Thyroid gland (tissue), 4 donors: ENCODE measurements around the gene LCAT. TPM values are rescaled to one million over a fixed set of nuclear protein-coding genes. Genes with fewer than 3 reads are reported as not detected.

Experiments
- DNase-seq, 2 donors: peaks; one replicate each; pipeline ENCODE4 v3.0.0-alpha.2; 2019
- H3K27ac ChIP-seq, 3 donors: fragments of 200-600 bp; sonication (generic); 1 replicate in 2 of 3; 2 replicates in 1 of 3; pipeline ENCODE4 v1.5.1; 2016 to 2019; ENCODE audit warnings: mild to moderate bottlenecking in 1 of 3, moderate library complexity in 1 of 3
- H3K27me3 ChIP-seq: fragments of 200-600 bp; sonication (generic); one replicate; pipeline ENCODE4 v1.5.1; 2019
- H3K36me3 ChIP-seq, 2 donors: fragments of 200-600 bp; sonication (generic); one replicate each; pipeline ENCODE4 v1.5.1; 2016 to 2019
- H3K4me1 ChIP-seq, 2 donors: fragments of 200-600 bp; sonication (generic); one replicate each; pipeline ENCODE4 v1.5.1; 2017 to 2019
- H3K4me3 ChIP-seq, 3 donors: fragments of 200-600 bp; sonication (generic); replicated peaks in 1 of 3; 1 replicate in 2 of 3; 2 replicates in 1 of 3; pipeline ENCODE4 v1.5.1; 2016; ENCODE audit warnings: mild to moderate bottlenecking in 1 of 3
- H3K9me3 ChIP-seq: fragments of 200-600 bp; sonication (generic); one replicate; pipeline ENCODE4 v1.5.1; 2017
- POLR2A ChIP-seq, 2 donors: fragments of 450-650 bp; IDR thresholded peaks; one replicate each; pipeline ENCODE4 v1.6.1; 2017; ENCODE audit warnings: antibody characterized with exemption in 2 of 2, mild to moderate bottlenecking in 2 of 2, moderate library complexity in 1 of 2
- WGBS, 2 donors: methylation state at CpG; one replicate each; pipeline ENCODE4 v1.1.5; 2017; 5-methylcytosine and 5-hydroxymethylcytosine counted together
- intact Hi-C: fragments of 100-400 bp; cut with DNase I; formaldehyde crosslinking; loops from one replicate; pipeline ENCODE4 v1.15.1; 2023
- total RNA-seq, 4 donors: library from RNA; depleted of rRNA; stranded (reverse); fragments of >200 nt; gene quantifications; one replicate each; pipeline ENCODE4 v1.2.3, GENCODE V29; 2016
- TF ChIP-seq, protein P1 (sequence below), 6 experiments: fragments of 200-600 bp in 3 of 6; fragments of 450-650 bp in 3 of 6; sonication (generic) in 3 of 6; IDR thresholded peaks; one replicate each; pipeline ENCODE4 v1.5.1; 2016 to 2019; ENCODE audit warnings: antibody characterized with exemption in 6 of 6, mild to moderate bottlenecking in 2 of 6, inconsistent platforms in 1 of 6, moderate library complexity in 1 of 6

LCAT gene
- total RNA-seq, 4 donors from 2014 or later, result 9.9 to 16.4 (median 13.4) TPM

DNA sequence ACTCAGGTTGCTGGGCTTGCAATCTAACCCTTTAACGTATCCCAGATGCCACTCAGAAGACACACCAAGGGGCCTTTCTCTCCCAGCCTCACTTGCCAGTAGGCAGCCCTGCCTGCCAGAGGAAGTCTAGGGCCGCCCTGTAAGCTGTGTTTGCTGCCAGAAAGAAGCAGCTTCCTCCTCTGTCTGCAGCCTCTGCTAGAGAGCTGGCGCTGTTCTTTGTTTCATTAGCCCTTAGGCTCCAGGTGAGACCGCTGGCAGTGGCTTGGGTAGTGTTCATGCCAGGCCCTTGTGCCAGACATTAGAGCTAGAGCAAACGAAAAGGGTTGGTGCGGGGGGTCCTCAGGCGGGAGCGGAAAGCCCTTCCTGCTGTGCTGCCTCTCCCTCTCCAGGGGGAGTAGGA lies 21.2 kb downstream of the LCAT start:
- H3K4me1 ChIP-seq, result peaks cover 28 to 72% of the 10 kb centered on the region in 2 donors
- H3K9me3 ChIP-seq, result no peaks in the 10 kb centered on the region
- peaks cover 4% of the 10 kb centered on the region in 2 donors for H3K36me3 ChIP-seq
- intact Hi-C loops, result no loop called here
- peak in 1 of 2 donors; percentile 35 for DNase-seq
- 75 to 77% methylated on average over 8 of the region's 8 CpGs for WGBS, 2 donors
- peak overlapping the region in 2 of 3 donors; percentile 52 to 65 for H3K27ac ChIP-seq
- no peaks in the 10 kb centered on the region for H3K27me3 ChIP-seq
- TF ChIP-seq POLR2A (IDR thresholded peaks at IDR 0.05), result no peak
- TF ChIP-seq, protein P1, sequence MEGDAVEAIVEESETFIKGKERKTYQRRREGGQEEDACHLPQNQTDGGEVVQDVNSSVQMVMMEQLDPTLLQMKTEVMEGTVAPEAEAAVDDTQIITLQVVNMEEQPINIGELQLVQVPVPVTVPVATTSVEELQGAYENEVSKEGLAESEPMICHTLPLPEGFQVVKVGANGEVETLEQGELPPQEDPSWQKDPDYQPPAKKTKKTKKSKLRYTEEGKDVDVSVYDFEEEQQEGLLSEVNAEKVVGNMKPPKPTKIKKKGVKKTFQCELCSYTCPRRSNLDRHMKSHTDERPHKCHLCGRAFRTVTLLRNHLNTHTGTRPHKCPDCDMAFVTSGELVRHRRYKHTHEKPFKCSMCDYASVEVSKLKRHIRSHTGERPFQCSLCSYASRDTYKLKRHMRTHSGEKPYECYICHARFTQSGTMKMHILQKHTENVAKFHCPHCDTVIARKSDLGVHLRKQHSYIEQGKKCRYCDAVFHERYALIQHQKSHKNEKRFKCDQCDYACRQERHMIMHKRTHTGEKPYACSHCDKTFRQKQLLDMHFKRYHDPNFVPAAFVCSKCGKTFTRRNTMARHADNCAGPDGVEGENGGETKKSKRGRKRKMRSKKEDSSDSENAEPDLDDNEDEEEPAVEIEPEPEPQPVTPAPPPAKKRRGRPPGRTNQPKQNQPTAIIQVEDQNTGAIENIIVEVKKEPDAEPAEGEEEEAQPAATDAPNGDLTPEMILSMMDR (IDR thresholded peaks at IDR 0.05), result no peak
- no peak overlapping the region for H3K4me3 ChIP-seq

DNA sequence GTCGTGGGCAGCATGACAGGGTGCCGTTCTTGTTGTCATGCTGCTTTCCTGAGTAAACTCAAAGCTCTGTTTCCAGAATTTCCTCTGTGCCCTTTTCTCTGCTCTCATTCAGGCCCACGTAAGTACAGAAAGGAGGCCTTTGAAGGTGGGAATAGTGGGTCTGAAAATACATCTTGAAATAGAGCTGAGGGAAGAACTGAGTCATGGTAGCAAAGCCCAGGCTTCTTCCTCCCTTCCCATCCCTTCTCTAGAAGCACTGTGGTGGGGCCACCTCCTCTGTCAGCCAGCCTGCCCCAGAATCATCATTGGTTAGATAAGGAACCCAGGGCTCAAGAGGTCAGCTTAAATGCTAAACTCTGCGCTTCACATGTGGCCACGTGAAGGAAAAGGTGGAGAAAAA lies 21.7 kb downstream of the LCAT start:
- H3K27ac ChIP-seq, result peak overlapping the region in 2 of 3 donors; percentile 52 to 65

DNA sequence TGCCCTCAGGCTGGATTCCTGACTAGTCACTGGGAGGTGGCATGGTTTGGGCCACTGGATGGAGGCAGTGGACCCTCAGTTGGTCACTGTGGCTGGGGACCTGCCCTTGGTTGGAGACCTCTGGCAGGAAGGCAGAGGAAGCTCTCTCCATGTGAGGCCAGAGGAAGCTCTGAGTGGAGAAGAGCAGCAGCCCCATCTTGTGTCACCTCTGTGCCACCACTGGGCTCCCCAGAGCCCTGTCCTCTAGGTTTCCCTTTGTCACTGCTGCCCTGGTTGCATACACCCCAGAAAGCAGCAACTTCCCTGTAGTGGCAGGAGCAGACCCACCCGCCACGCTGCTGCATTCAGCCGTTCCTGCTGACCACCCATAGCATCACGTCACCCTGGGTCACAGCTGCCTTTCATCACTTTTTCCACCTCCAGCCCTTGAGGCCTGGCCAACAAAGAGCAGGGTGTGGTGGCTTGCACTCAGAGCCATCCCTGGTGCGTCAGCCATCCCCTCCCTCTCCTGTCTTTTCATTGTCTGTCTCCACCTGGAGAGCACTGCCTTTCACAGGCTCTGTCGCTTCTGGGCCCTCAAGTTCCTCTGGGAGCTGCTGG lies 24.2 kb downstream of the LCAT start:
- intact Hi-C loops, result no loop called here
- no peaks in the 10 kb centered on the region for H3K36me3 ChIP-seq
- WGBS, 2 donors, result 90% methylated on average over 6 of the region's 6 CpGs
- DNase-seq, result no peak
- no peak for TF ChIP-seq POLR2A (IDR thresholded peaks at IDR 0.05)
- TF ChIP-seq, protein P1 (IDR thresholded peaks at IDR 0.05), result no peak
- no peak overlapping the region for H3K4me3 ChIP-seq
- H3K27ac ChIP-seq, result peak overlapping the region in 2 of 3 donors; percentile 15 to 72
- H3K9me3 ChIP-seq, result no peaks in the 10 kb centered on the region
- peaks cover 44 to 81% of the 10 kb centered on the region in 2 donors for H3K4me1 ChIP-seq
- no peaks in the 10 kb centered on the region for H3K27me3 ChIP-seq

More for the DNA sequence above, 21.7 kb downstream of the LCAT start:
- WGBS, 2 donors, result 81 to 87% methylated on average over 5 of the region's 5 CpGs
- DNase-seq, result no peak
- Histone ChIP-seq H3K4me1 (peaks cover 33 to 77% of the 10 kb centered on the region in 2 donors), H3K27me3 (no peaks in the 10 kb centered on the region), H3K4me3 (no peak overlapping the region), H3K36me3 (no peaks in the 10 kb centered on the region), H3K9me3 (no peaks in the 10 kb centered on the region)
- no peak for TF ChIP-seq POLR2A (IDR thresholded peaks at IDR 0.05)
- TF ChIP-seq, protein P1 (IDR thresholded peaks at IDR 0.05), result no peak
- intact Hi-C loops, result no loop called here

DNA sequence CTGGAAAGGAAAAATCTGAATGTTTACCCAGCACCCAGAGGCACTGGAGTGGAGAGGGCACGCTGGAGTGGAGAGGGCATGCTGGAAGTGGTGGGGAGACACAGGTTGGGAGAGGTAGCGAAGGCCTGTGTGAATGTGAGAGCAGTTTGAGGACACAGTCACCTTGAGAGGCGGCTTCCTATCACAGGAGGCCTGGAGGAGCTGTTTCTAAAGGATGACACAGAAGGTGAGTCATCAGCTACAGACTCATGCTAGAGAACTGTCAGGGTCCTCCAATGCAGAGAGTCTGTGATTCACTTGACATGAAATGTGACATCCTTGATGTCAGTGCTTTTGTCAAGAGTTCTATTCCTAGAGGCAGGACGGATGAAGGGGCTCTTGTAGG lies 26.1 kb downstream of the LCAT start:
- peak overlapping the region; percentile 52 to 72 (median 67) for H3K27ac ChIP-seq
- intact Hi-C loops, result no loop called here
- TF ChIP-seq, protein P1 (IDR thresholded peaks at IDR 0.05), result no peak
- TF ChIP-seq POLR2A (IDR thresholded peaks at IDR 0.05), result no peak
- no peak overlapping the region for H3K4me3 ChIP-seq
- DNase-seq, result peak; percentile 77 to 78
- 31 to 55% methylated on average over 4 of the region's 4 CpGs for WGBS, 2 donors
- H3K9me3 ChIP-seq, result no peaks in the 10 kb centered on the region
- H3K27me3 ChIP-seq, result no peaks in the 10 kb centered on the region
- peaks cover 32 to 64% of the 10 kb centered on the region in 2 donors for H3K4me1 ChIP-seq
- H3K36me3 ChIP-seq, result no peaks in the 10 kb centered on the region

DNA sequence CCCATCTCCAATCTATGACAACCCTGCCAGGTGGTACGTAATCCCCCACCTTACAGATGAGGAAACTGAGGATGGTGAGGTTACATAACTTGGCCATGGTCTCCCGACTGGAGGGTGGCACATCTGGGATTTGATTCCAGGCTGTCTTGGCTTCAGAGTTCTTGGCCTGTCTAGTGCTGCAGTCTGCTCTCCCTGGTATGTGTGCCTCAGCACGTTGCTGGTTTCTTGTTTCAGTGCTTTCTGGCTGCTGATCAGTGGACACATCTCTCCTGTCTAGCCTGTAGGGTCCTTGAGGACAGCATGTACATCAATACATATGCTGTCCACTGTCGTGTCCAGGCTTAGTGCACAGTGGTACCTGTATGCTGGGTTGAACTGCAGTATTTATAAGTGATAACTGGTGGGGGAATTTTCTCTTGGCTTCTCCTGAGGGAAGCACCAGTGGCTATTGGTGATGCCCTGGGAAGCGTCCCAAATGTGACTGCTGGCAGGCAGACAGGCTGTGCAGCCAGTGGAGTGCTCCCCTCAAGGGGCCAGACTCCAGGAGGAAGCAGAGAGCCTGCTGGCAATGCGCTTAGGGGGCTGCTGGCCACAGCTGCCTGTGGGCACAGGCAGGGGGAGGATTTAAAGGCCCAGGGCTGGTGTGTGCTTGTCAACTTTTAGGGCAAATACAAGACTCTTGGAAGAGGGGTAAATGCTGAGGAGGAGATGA lies 26.6 kb downstream of the LCAT start:
- H3K9me3 ChIP-seq, result no peaks in the 10 kb centered on the region
- peak; percentile 92 to 94 for DNase-seq
- H3K4me3 ChIP-seq, result no peak overlapping the region
- H3K36me3 ChIP-seq, result no peaks in the 10 kb centered on the region
- intact Hi-C loops, result no loop called here
- peak overlapping the region; percentile 52 to 72 (median 67) for H3K27ac ChIP-seq
- H3K4me1 ChIP-seq, result peaks cover 29 to 58% of the 10 kb centered on the region in 2 donors
- WGBS, 2 donors, result 45 to 46% methylated on average over 4 to 5 of the region's 6 CpGs
- no peaks in the 10 kb centered on the region for H3K27me3 ChIP-seq
- TF ChIP-seq, protein P1 (IDR thresholded peaks at IDR 0.05), result no peak
- TF ChIP-seq POLR2A (IDR thresholded peaks at IDR 0.05), result no peak
